HUES48 (cell line): ENCODE results near the gene SH2D3C.

Experiments used
- H3K27ac ChIP-seq: one replicate; pipeline ENCODE4 v1.7.0; 2013; ENCODE audit warnings: low read depth, low read length, inconsistent platforms
- H3K27me3 ChIP-seq: 2 replicates; pipeline ENCODE4 v1.6.1; 2013; ENCODE audit warnings: mild to moderate bottlenecking, low read length; ENCODE audit not compliant: control insufficient read depth, insufficient read depth
- H3K36me3 ChIP-seq: 2 replicates; pipeline ENCODE4 v1.6.1; 2013; ENCODE audit warnings: low read length; ENCODE audit not compliant: control insufficient read depth, insufficient read depth
- H3K4me1 ChIP-seq: 2 replicates; pipeline ENCODE4 v1.6.1; 2013; ENCODE audit warnings: mild to moderate bottlenecking, low read length; ENCODE audit not compliant: control insufficient read depth, insufficient read depth
- H3K4me3 ChIP-seq: 2 replicates; pipeline ENCODE4 v1.5.1; 2013; ENCODE audit warnings: mild to moderate bottlenecking, low read depth, low read length
- H3K9ac ChIP-seq: 2 replicates; pipeline ENCODE4 v1.6.1; 2013; ENCODE audit warnings: mild to moderate bottlenecking, low read depth, low read length, moderate library complexity
- H3K9me3 ChIP-seq: 2 replicates; pipeline ENCODE4 v1.6.1; 2013; ENCODE audit warnings: low read length; ENCODE audit not compliant: control insufficient read depth, insufficient read depth

SH2D3C gene

DNA sequence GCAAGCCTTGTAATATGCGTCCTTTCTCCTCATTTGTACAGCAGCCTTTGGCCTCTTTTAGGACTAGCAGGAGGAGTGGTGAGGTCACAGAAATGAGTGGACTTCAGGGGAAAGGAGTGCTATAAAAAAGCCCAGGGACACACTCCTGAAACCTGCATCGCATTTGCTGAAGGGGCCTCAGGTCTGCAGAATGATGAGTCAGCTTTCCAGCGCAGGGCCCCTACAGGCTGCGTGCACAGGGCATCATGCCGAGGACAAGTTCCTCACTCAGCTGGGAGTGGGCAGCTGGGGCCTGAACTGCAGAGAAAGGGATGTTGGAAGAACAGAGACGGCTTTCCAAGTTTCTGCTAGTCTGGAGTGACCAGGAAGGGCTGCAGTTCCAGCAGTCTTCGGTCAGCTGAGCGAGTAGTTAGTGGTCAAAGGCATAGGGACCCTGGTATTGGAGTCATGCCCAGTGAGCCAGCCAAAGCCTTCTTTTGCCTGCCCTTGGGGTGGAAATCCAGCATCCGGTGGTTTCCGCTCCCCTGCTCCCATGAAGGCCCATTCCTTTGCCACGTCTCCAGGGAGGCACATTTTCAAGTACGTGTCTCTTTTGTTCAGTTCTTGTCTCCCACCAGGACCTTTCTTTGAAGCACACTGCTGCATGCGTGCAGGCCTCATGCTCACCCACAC is 89.0 kb downstream of the SH2D3C start:
- Histone ChIP-seq H3K36me3 (no peaks in the 10 kb centered on the region; the same call in 1 of the 2 replicates), H3K27me3 (no peaks in the 10 kb centered on the region), H3K9me3 (0 out of 2 replicates have a peak, but pooled peaks cover 4% of the 10 kb centered on the region), H3K4me1 (no peaks in the 10 kb centered on the region), H3K4me3 (no peak overlapping the region), H3K9ac (no peak overlapping the region), H3K27ac (no peak overlapping the region)
